Measurements from ENCODE around the gene FCN3.

- no peak for TF ChIP-seq CTCF (IDR thresholded peaks at IDR 0.05)
- no peak for TF ChIP-seq POLR2A (IDR thresholded peaks at IDR 0.05)
Measured at GRCh38 chr1:27372022-27372807, 2.4 kb downstream of the FCN3 start.

Data from ovary (tissue), 3 donors.